ENCODE measurements around the gene TECTB.

DNA sequence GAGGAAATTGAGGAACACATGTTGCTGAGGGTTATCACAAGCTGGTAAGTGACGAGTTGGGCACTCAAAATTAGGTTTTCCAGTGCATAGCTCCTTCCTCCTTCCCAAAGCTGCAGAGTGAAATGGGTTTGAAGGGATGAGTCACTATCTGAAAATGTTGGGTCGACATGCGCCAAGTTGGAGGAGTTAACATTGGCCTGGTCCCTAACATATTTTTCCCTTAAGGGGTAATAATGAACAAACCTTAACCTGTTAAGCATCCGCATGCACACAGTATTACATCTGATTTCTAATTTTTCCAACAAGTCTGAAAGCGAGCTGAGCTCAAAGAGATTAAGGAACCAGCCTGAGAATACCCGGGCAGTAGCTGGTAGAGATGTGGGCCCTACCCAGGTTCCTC lies 20.7 kb upstream of the TECTB start:
- TF ChIP-seq CTCF (conservative IDR thresholded peaks at IDR 0.05) (no peak), ZFX (IDR thresholded peaks at IDR 0.05) (no peak)

Data from C4-2B (cell line).